Body of pancreas (tissue), 4 donors: ENCODE results near the gene GJA5.

ENCODE experiments used
- CTCF ChIP-seq, 7 experiments: fragments of 450-650 bp in 4 of 7; fragments of 200-600 bp in 3 of 7; sonication (generic) in 3 of 7; IDR thresholded peaks; one replicate each; pipeline ENCODE4 v1.5.1; 2016 to 2019; ENCODE audit warnings: antibody characterized with exemption in 7 of 7
- POLR2A ChIP-seq, 3 donors: fragments of 450-650 bp; IDR thresholded peaks; one replicate each; pipeline ENCODE4 v1.6.1; 2016; ENCODE audit warnings: antibody characterized with exemption in 3 of 3, mild to moderate bottlenecking in 2 of 3

GRCh38 chr1:147758379-147759100 is 1.9 kb downstream of the GJA5 start:
- no peak for TF ChIP-seq CTCF (IDR thresholded peaks at IDR 0.05)
- no peak for TF ChIP-seq POLR2A (IDR thresholded peaks at IDR 0.05)
